PC-3 (cell line): ENCODE data around the gene PRKACA.

Experiments used
- CTCF ChIP-seq: fragments of 300-600 bp; sonication (generic); conservative IDR thresholded peaks from 2 replicates; pipeline ENCODE4 v1.5.1; 2017; ENCODE audit warnings: antibody characterized with exemption, low read depth, mild to moderate bottlenecking, low read length
- EZH2 ChIP-seq: fragments of 300-600 bp; sonication (generic); IDR thresholded peaks from one replicate; pipeline ENCODE4 v1.6.1; 2017; ENCODE audit warnings: antibody characterized with exemption, mild to moderate bottlenecking, low read length; ENCODE audit not compliant: unreplicated experiment

- TF ChIP-seq CTCF: no peak
- no peak for TF ChIP-seq EZH2
These were observed 18.5 kb upstream of the PRKACA start for GRCh38 chr19:14135985-14136508.
